ENCODE measurements around the gene ELK3. TPM values are rescaled to one million over a fixed set of nuclear protein-coding genes. Genes with fewer than 3 reads are reported as not detected.

ELK3 gene
- polyA plus RNA-seq, 2 of the 4 experiments (the other 2 are of a cell fraction): 33.1 to 38.6 TPM

DNA sequence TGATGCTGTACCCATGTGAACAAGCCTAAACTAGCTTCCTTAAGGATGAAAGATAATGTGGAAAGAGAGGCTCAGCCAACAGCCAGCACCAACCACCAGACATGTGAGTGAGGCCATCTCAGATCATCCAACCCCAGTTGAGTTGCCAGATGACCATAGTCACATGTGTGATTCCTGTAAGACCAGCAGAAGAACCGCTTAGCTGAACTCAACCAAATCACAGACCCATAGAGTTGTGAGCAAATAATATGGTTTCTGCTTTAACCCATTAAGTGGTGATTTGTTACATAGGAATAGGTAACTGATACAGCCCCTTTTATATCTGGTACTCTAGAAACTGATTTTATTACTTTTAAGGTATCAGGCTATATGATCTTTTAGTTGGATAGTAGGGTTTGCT, 17.6 kb upstream of the ELK3 start:
- TF ChIP-seq MAZ (IDR thresholded peaks at IDR 0.05; ENCODE audit: borderline replicate concordance, low read depth, low read length) (no peak), EHF (CRISPR knock-in tag; IDR thresholded peaks at IDR 0.05) (no peak), POLR2A (IDR thresholded peaks at IDR 0.05; ENCODE audit: low read length) (no peak), KDM5A (IDR thresholded peaks at IDR 0.05) (no peak), KDM1A (IDR thresholded peaks at IDR 0.05; ENCODE audit: low read depth) (no peak), SREBF2 (IDR thresholded peaks at IDR 0.05) (no peak), RARB (CRISPR knock-in tag; IDR thresholded peaks at IDR 0.05) (no peak), MAFK (IDR thresholded peaks at IDR 0.05; ENCODE audit: partially characterized antibody) (no peak), NFE2L2 (conservative IDR thresholded peaks at IDR 0.05; ENCODE audit: low read length) (no peak), CHD4 (IDR thresholded peaks at IDR 0.05; ENCODE audit: borderline replicate concordance) (no peak), FOXS1 (CRISPR knock-in tag; IDR thresholded peaks at IDR 0.05) (no peak), FOSL2 (IDR thresholded peaks at IDR 0.05) (no peak), FOSL2 (CRISPR knock-in tag; IDR thresholded peaks at IDR 0.05) (no peak), CHD2 (IDR thresholded peaks at IDR 0.05; ENCODE audit: low read length, partially characterized antibody) (no peak), NR3C1 (IDR thresholded peaks at IDR 0.05) (no peak)
- TF ChIP-seq, protein P1, sequence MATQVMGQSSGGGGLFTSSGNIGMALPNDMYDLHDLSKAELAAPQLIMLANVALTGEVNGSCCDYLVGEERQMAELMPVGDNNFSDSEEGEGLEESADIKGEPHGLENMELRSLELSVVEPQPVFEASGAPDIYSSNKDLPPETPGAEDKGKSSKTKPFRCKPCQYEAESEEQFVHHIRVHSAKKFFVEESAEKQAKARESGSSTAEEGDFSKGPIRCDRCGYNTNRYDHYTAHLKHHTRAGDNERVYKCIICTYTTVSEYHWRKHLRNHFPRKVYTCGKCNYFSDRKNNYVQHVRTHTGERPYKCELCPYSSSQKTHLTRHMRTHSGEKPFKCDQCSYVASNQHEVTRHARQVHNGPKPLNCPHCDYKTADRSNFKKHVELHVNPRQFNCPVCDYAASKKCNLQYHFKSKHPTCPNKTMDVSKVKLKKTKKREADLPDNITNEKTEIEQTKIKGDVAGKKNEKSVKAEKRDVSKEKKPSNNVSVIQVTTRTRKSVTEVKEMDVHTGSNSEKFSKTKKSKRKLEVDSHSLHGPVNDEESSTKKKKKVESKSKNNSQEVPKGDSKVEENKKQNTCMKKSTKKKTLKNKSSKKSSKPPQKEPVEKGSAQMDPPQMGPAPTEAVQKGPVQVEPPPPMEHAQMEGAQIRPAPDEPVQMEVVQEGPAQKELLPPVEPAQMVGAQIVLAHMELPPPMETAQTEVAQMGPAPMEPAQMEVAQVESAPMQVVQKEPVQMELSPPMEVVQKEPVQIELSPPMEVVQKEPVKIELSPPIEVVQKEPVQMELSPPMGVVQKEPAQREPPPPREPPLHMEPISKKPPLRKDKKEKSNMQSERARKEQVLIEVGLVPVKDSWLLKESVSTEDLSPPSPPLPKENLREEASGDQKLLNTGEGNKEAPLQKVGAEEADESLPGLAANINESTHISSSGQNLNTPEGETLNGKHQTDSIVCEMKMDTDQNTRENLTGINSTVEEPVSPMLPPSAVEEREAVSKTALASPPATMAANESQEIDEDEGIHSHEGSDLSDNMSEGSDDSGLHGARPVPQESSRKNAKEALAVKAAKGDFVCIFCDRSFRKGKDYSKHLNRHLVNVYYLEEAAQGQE (IDR thresholded peaks at IDR 0.05): no peak
- TF ChIP-seq, protein P2, sequence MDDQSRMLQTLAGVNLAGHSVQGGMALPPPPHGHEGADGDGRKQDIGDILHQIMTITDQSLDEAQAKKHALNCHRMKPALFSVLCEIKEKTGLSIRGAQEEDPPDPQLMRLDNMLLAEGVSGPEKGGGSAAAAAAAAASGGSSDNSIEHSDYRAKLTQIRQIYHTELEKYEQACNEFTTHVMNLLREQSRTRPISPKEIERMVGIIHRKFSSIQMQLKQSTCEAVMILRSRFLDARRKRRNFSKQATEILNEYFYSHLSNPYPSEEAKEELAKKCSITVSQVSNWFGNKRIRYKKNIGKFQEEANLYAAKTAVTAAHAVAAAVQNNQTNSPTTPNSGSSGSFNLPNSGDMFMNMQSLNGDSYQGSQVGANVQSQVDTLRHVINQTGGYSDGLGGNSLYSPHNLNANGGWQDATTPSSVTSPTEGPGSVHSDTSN (IDR thresholded peaks at IDR 0.05): no peak
- TF ChIP-seq, protein P3, sequence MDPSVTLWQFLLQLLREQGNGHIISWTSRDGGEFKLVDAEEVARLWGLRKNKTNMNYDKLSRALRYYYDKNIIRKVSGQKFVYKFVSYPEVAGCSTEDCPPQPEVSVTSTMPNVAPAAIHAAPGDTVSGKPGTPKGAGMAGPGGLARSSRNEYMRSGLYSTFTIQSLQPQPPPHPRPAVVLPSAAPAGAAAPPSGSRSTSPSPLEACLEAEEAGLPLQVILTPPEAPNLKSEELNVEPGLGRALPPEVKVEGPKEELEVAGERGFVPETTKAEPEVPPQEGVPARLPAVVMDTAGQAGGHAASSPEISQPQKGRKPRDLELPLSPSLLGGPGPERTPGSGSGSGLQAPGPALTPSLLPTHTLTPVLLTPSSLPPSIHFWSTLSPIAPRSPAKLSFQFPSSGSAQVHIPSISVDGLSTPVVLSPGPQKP (IDR thresholded peaks at IDR 0.05; ENCODE audit: low read depth, low read length): no peak
- TF ChIP-seq, protein P4, sequence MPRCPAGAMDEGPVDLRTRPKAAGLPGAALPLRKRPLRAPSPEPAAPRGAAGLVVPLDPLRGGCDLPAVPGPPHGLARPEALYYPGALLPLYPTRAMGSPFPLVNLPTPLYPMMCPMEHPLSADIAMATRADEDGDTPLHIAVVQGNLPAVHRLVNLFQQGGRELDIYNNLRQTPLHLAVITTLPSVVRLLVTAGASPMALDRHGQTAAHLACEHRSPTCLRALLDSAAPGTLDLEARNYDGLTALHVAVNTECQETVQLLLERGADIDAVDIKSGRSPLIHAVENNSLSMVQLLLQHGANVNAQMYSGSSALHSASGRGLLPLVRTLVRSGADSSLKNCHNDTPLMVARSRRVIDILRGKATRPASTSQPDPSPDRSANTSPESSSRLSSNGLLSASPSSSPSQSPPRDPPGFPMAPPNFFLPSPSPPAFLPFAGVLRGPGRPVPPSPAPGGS (IDR thresholded peaks at IDR 0.05): no peak
- TF ChIP-seq, protein P5, sequence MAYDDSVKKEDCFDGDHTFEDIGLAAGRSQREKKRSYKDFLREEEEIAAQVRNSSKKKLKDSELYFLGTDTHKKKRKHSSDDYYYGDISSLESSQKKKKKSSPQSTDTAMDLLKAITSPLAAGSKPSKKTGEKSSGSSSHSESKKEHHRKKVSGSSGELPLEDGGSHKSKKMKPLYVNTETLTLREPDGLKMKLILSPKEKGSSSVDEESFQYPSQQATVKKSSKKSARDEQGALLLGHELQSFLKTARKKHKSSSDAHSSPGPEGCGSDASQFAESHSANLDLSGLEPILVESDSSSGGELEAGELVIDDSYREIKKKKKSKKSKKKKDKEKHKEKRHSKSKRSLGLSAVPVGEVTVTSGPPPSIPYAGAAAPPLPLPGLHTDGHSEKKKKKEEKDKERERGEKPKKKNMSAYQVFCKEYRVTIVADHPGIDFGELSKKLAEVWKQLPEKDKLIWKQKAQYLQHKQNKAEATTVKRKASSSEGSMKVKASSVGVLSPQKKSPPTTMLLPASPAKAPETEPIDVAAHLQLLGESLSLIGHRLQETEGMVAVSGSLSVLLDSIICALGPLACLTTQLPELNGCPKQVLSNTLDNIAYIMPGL (CRISPR knock-in tag; IDR thresholded peaks at IDR 0.05; ENCODE audit: borderline replicate concordance): no peak
- H3K4me2 ChIP-seq: no peak overlapping the region
- DNase-seq (ENCODE audit: low read depth in 1 of 2, low spot score in 1 of 2) (no peak), FAIRE-seq (no peak), ATAC-seq (no peak)
- no peaks in the 10 kb centered on the region for H3K4me1 ChIP-seq
- H3K4me3 ChIP-seq: no peak overlapping the region
- H3K27ac ChIP-seq: no peak overlapping the region
- WGBS (ENCODE audit: missing lambda C conversion rate): 58% methylated on average over 1 of the region's 1 CpG
- peaks cover 7% of the 10 kb centered on the region; the same call in 2 of the 3 replicates for H3K9me3 ChIP-seq
- ChIA-PET CTCF (interaction anchor here (3.7 kb wide), 1 partner anchor 39 kb away, joined by 15 read pairs; no protein-coding TSS in a partner anchor), POLR2A (no interaction called here)

Data from A549 (cell line).